ENCODE measurements around the gene THTPA.
A peak's percentile ranks its signal among the peaks of the same experiment; 100 is the strongest.
"Not testable (repeated sequence)": the region's sequence is repeated elsewhere in the genome, so short reads cannot be mapped to it uniquely, and the experiment has no call there.

Gene THTPA

DNA sequence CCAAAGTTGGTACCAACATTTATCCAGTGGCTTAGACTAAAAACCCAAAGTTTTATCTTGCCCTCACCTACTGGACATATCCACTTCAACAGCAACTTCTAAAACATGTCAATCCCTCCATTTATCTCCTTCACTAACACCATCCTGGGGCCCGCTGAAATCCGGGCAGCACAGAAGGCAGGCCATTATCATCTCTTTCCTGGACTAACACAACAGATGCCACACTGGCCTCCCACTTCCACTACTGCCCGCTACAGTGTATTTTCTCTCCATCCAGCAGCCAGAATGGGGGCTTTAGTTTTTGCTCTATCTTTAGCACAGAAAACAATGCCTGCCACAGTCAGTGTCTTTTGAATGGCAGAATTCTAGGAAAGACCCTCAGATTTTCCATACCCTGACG lies 20.1 kb upstream of the THTPA start:
- no peak for DNase-seq

DNA sequence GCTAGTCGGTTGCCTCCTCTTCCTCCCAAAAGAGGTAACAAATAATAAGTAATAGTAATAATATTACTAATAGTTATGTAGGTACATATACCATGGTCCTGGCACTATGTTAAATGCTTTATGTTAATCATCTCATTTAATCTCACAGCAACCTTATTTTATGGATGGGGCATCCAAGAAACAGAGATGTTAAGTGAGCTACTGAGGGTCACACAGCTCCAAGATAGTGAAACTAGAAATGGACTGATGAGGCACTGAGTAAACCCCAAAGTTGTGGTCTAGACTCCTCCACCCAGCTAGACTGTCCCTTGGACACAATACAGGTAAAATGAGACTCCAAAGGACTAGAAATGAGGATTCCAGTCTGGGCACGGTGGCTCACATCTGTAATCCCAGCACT lies 19.6 kb upstream of the THTPA start:
- DNase-seq: no peak

DNA sequence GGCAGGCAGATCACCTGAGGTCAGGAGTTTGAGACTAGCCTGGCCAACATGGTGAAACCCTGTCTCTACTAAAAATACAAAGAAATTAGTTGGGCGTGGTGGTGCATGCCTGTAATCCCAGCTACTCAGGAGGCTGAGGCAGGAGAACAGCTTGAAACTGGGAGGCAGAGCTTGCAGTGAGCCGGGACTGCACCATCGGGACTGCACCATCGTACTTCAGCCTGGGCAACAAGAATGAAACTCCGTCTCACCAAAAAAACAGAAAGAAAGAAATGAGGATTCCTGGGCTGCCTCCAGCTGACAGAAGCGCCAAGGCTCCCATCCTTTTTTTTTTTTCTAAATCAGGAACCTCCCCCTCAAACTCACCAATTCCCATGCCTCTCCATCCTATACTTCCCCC lies 19.2 kb upstream of the THTPA start:
- DNase-seq: not testable (repeated sequence)

DNA sequence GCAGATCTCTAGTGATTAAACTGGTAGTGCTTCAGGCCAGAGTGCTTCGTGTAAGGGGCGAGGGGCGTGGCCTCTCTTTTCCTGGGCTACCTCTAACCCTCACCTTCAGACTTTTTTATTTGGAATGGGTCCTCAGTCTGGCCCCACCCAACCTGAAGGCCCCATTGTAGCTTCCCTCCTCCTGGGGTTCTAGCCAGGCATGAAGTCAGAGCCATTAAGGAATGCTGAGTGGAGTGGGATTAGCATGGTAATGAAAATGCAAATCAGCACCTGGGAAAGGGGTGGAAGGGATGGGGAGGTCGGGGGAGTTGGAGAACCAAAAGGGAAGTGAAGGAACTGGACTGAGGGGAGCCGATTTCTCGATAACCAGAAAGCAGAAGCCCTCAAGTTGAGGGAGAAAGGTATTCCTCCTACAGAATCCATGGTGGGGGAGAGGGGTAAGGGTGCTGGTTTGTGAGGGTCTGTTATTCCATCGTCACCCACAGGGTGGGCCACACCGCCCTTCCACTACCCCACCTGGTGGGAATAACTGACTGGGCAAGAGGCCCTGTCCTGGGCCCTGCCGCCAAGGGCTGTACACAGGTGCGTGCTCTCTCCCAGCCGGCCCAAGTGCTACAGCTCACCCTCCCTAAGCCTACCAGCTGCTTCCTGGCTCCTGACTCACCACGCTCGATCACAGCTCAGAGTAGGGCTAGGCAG lies 18.6 kb upstream of the THTPA start:
- no peak for DNase-seq

DNA sequence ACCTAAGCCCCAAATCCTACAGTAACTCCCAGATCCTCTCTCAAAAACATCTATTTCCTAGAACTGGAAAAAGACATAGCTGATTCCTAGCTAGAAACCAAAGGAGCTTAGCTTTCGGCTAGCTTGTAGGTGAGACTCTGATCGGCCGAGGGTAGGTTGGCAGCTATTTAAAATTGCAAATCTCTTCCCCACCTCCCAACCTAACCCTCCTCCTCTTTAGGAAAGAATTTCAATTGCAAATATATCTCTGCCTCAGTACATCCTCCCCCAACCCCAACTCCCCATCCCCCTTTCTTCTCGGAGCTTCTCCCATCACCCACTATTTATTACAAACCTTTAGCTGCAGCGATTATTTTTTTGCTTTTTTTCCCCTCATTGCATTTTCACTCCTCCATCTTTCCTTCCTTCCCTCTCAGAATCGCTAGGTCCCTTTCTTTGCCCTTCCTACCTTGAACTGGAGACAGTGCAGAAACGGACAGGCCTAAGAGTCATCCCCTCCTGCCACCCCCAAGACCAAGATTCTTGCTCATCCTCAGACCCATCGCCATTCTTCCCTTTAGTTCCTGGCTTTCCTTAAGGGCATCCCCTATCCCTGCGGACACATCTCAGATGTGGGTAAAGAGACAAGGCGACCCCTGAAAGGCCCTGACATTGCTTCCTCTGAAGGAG lies 17.9 kb upstream of the THTPA start:
- no peak for DNase-seq

DNA sequence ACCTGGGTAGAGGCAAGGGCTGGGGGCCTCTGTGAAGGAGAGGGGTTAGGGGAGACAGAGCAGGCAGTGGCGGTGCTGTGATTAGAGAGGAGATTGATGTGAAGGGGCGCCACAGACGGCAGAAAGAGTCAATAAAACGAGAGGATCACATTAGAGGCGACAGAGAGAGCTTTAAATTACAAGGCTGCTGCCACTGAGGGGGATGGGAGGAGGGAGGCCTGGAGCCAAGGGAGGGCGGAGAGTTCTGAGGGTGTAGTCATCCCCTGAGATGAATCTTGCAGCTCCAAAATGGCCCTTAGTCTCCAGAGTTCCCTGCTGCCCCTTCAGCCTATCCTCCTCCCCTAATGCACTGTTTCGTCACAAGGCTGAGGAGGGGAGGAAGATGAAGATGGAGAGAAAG lies 17.3 kb upstream of the THTPA start:
- no peak for DNase-seq

DNA sequence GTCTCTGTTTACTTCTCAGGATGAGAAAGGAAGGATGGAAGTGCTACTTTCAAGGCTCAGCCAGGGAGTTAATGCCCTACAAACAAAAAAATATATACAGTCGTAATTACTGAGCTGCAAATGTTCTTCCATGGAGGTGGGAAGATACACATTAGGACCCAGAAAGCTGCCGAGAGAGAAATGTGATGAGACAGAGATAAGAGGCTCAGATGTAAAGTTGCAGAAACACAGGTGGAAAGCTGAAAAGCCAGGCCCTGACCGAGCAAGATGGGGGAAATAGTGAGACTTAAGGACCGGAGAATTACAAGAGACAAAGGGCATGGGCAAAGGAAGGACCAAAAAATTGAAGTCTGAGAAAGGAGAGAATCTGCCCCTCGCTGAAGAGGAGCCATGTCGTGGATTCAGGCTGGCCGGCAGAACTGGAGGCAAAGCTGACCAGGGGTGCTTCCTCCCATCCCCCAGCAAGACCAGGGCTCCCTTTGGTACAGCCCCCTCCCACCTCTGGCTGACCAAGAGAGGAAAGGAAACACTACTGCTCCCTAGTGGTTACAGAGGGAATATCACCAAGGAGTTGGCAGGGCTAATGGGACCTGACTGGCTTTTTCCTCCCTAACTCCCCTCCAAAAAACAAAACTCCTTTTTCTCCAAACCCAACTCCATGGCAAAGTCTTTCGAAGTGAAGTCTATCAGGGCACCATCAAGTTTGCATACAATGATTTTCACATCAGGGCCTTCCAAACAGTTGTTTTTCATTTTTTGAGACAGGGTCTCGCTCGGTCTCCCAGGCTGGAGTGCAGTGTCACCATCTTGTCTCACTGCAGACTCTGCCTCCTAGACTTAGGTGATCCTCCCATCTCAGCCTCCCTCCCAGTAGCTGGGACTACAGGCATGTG lies 16.6 kb upstream of the THTPA start:
- no peak for DNase-seq

DNA sequence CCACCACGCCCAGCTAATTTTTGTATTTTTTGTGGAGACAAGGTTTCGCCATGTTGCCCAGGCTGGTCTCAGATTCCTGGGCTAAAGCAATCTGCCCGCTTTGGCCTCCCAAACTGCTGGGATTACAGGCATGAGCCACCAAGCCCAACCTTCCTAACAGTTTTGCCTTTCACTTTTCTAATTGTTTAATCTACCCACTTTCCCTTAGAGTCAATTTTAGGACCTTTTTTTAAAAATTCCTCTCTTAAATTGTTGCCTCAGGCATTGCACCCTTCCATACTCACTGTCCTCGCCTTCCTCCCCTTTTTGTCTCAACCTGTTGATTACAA lies 16.0 kb upstream of the THTPA start:
- no peak for DNase-seq

DNA sequence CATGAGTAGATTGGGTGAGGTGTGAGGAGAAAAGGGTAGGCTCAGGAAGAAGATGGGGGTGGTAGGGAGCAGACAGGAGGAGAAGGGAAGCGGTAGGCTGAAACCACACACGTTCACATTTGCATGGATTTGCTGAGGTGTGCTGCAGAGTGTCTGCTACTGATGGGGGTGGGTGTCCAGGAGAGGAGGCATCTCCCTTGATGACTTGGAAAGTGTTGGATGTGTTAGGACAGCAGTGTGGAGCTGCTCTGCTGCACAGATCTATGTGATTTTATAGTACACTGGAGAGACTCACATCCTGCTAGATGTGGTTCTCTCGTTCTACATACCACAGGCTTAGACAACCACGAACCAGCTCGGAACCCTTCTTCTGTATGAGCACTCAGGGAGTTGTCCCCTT lies 13.8 kb upstream of the THTPA start:
- DNase-seq: no peak

DNA sequence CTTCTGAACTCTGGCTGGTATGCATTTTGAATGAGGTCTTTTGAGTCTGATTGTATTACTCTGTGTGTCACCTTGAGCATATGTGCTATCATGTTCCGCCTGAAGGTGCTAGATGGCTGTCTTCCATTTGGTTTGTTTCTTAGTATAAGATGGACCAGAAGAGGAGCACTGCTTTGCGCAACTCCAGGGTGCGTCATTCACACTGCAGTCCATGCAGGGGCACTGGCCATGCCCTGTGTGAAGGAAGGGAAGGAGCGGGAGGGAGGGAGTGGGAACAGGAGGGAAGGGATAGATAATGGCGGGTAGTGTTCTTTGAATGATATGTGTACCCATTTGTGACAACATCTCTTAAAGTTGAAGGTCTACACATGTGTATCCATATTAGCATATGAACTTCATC lies 12.7 kb upstream of the THTPA start:
- no peak for DNase-seq

DNA sequence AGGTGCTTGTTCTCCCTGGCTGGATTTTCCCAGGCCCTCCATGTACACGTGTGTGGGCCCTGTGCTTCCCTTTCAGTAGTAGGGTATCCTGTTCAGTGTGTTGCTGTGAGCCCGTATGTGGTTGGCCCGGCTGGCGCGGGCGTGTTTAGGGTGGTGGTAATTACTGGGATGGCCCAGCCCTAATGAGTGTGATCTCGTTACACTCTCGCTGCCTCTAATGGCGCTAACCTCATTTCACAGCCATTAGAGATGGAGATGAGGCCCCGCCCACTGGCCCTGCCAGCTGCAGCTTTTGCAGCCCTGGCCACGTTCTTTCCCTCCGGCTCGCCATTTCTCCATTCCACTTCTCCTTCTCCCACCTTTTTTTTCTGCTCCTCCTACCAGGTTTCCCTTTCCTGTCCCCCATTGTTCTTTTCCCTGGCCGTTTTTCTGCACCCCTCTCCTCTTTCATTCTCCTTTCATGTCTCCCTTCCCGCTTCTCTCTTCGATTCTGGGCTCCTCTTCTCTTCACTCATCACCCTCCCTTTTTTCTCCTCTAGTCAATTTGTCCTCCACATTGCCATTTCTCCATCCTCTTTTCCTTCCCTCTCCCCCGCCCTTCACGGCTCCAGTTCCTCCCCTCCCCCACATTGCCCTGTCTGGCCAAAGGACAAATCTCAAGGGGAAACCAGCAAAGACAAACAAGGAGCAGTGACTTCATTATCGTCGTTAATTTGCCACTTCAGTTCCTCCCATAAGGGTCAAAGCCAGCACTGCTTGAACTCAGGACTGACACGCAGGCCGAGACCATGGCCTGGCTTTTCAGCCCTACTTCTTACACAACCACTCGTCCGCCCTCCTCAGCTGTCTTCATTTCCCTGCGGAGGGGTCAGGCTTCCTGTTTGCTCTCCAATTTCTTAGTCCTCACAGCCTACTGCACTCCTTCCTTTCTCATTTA lies 11.3 kb upstream of the THTPA start:
- no peak for DNase-seq

DNA sequence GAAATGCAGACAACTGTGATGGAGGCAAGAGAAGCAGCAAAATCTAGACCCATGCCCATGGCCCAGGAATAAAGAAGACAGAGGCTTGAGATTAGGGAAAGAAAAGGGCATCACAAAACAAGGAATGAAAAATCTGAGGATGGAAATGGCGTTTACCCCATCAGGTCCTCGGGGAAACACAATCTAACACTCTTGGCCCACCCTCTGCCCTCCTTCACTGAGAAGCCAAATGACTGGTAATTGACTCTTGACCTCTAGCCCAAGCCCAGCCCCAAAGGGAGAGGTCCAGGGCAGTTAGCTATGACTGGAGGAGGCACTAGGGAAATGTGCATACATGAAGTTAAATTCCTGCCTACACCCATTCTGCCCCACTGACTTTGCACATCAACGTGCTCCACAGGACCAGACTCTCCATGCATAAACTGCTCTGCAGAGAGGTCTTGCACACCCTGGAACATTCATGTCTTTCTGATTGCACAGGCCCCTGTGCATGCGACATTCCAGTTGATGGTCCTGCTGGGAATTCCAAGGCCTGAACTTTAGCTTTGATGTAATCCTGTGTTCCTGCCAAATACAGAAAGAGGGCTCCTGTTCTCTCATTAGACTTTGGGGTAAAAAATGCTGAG lies 10.2 kb upstream of the THTPA start:
- no peak for DNase-seq

DNA sequence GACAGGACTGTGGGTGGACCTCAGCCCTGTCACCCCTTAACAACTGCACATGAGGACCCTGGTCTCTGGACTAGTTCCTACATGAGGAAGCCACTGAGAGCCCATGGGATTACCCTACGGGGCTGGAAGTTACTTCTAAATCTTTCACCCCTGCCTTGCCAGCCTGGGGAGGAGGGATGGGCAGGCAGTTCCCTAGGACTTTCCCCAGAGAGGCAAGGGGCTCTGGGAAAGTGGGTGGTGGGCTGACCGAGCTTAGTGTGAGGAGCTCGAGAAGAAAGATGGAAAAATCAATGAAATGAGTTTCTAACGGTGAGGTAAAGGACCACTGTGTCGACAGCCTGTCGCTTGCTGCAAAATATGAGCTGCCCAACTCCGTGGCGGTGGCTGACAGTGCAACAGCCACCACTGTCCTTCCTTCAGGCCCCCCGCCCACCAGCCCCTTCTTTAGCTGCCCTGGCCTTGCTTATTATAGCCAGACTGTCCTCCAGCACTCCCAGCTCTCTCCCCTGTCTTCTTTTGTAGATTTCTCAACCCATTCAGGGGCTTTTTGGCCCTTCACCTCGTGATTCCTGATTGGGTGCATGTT lies 9.5 kb upstream of the THTPA start:
- DNase-seq: no peak

DNA sequence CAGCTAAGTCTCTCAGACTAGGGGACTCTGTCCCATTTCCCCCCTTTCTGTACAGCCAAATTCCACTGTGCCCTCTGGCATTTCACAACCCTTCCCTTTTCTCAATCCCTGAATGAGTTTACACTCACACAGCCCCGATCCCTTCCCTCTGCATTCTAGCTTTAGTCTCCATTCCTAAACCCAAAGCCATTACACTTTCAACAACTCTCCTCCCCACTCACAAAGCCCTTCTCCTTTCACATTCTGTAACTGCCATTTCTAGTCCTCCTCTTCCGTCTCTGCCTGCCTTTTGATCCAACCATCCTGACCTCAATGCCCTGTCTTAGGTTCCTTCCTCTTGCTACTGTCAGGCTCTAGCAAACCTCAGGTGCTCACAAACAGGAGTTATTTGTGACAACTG lies 8.1 kb upstream of the THTPA start:
- no peak for DNase-seq

DNA sequence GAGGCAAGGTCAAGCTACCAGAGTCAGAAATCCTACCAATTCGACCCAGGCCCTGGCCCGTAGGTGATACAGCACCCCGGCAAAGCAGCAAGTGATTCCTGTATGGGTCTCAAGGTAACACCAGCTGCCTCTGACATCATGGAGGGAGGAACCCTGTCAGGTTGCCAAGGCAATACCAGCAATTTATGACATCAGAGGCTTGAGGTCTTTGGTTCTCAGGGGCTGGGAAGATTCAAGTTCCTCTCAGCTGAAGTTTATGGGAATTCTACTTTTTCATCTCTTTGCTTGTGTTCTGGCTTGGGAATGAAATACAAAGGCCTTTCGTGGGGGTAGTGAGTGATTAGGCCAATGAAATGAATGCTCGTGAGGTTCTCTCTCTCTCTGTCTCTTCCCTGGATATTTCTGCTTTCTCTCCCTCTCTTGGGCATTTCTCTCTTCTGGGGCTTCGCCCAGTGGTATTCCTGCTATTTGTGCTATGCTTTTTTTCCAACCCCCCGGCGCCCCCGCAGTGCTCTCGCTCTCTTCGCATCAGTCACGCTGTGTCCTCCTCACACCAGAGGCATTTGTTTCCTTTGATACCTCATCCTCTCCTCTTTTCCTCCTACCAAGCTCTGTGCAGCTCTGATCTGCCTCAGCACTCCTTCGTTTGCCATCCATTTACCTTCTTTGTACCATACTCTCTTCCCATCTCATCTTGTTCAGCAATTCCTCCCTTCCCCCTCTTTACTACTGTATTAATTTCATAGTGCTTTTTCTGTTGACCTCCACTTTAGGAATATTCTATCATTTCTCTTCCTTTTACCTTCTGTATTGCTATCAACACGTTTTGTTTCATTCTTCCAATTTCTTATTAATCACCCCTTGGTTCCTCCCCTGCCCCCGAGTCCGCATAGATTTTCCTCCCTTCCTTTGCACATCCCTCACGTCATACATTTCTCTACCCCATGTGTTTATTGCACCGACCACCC lies 7.4 kb upstream of the THTPA start:
- no peak for DNase-seq

DNA sequence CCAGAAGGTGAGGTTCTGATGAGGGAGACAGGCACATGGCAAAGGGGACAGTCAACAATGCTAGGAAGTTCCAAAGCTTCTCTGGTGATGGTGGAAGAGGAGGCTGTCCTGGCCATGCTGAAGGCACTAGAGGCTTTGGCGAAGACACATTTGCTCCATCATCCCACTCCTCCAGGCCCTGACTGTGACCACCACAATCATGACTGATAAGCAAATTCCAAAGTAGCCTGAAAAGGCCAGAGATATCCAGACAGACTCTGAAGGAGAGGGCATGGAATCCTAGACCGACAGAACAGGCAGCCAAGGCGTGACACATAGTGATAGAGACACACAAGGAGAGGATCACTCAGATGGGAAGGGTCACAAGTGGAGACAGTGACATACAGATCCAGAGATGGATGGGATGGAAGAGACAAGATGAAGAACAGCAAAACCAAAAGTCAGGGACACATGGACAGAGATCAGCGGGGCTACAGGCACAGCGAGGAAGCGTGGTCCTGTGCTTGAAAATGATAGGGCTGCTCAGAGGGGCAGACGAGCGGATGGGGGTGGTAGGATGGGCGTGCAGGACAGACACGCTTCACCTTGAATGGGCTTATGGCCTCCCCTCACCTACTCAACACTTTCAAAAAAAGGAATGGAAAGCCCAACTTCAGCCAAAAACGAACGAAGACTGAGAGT lies 5.8 kb upstream of the THTPA start:
- no peak for DNase-seq

DNA sequence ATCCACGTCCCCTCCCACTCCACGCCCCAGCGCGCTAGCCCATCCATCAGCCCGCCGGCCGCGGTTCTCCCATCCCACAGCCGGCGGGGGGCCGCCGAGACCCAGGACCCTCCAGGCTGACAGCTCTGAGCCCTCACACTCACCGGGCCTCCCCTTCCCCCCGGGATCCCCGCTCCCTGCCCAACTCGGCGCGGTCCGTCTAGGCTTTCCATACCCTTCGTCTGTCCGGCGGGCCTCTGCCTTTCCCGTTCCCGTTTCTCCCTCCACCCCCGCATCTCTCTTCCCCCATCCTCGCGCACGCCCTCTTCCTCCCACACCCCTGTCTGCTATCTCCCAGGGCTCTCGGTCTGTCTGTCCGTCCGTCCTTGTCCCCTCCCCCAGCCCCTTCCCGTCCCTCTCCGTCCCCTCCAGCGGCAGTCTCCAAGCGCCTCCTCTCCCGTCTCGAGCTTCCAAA lies 5.2 kb upstream of the THTPA start:
- DNase-seq: no peak

DNA sequence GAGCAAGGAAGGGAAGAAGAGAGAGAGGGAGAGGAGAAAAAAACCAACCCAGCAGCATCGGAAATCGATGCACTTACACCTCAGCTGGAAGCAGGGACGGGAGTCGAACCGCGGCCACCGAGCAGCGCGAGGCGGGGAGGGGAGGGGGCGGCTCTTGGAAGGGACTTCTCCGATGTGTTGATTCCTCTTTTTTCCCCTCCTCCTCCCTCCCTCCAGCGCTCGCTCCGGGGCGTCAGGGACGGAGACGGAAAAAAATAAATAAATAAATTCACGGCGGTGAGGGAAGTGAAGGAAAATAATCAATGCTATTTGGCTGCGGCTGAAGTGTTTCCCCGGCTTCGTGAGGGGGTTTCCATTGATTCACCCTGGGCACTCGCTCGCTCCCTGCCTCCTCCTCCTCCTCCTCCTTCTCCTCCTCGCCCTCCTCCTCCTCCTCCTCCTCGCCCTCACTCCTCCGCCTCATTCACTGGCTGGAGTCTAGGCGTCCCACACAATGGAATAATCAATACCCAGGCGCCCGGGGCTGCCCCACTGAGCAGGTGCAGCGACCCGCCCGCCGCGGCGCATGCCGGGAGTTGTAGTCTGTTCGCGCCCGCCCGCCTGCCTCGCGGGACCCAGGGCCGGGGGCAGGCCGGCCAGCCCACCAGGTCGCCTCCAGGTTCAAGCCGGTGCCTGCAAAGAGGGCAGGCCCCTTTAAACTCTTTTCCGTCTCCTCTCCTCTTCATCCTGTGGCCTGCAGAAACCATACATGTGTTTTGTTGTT lies 4.6 kb upstream of the THTPA start, which contains the start of gene ZFHX2:
ZFHX2 (minus strand) TSS at position 500 of the 763 bp plus-strand sequence. CDS start 16,440 bp downstream, outside the sequence.
- DNase-seq: peak; percentile 63

DNA sequence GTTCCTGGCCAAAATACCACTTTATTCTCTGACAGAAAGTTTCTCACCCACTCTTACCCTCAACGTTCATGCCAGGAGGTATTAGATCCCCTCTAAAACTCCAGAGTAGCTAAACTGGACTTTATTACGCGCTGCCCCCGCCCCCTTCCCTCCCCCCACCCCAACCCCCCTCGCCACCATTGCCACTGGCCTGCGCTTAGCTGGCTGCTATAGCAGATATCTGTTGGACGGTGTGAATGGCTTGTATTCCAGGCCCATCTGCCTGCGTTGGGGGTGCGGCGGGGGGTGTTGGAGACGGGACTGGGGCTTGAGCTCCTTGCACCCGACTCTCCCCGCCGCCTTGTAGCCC lies 564 bp upstream of the THTPA start:
- DNase-seq: no peak
